K562 (cell line): Measurements from ENCODE around the gene ZNF48. TPM values are rescaled to one million over a fixed set of nuclear protein-coding genes. Genes with fewer than 3 reads are reported as not detected.

ENCODE experiments used
- BRF1 ChIP-seq: IDR thresholded peaks from 3 replicates; pipeline ENCODE4 v1.6.1; 2011; ENCODE audit warnings: borderline replicate concordance, mild to moderate bottlenecking; ENCODE audit not compliant: insufficient read length; ENCODE audit errors: extremely low read depth
- CLOCK ChIP-seq: fragments of 250-450 bp; sonication (Bioruptor Pico); IDR thresholded peaks from 2 replicates; pipeline ENCODE4 v1.4.0; 2020; ENCODE audit warnings: mild to moderate bottlenecking, moderate library complexity, borderline replicate concordance
- DACH1 ChIP-seq: fragments of 450-650 bp; IDR thresholded peaks from 2 replicates; pipeline ENCODE4 v1.6.1; 2018; ENCODE audit not compliant: partially characterized antibody
- HNRNPLL ChIP-seq: fragments of 200-400 bp; formaldehyde crosslinking; IDR thresholded peaks from 2 replicates; pipeline ENCODE4 v1.6.1; 2017; ENCODE audit warnings: low read length, low read depth, mild to moderate bottlenecking; ENCODE audit not compliant: poor library complexity, severe bottlenecking
- LEF1 ChIP-seq: fragments of 450-650 bp; IDR thresholded peaks from 2 replicates; pipeline ENCODE4 v1.6.1; 2016; ENCODE audit warnings: mild to moderate bottlenecking
- MAFG ChIP-seq: fragments of 450-650 bp; conservative IDR thresholded peaks from 2 replicates; pipeline ENCODE4 v1.6.1; 2016; ENCODE audit warnings: missing genetic modification characterization, missing compliant biosample characterization
- MBD1 ChIP-seq: fragments of 250-450 bp; sonication (Bioruptor Pico); IDR thresholded peaks from 2 replicates; pipeline ENCODE4 v1.8.0; 2022; ENCODE audit warnings: inconsistent platforms
- NFIC ChIP-seq: fragments of 450-650 bp; IDR thresholded peaks from 2 replicates; pipeline ENCODE4 v1.6.1; 2017; ENCODE audit warnings: mild to moderate bottlenecking, inconsistent platforms
- NRF1 ChIP-seq, 2 experiments: fragments of 450-650 bp; IDR thresholded peaks in 1 of 2; conservative IDR thresholded peaks in 1 of 2; 2 replicates each; pipeline ENCODE4 v1.6.1; 2014; ENCODE audit warnings: mild to moderate bottlenecking in 2 of 2
- POLR2AphosphoS5 ChIP-seq: IDR thresholded peaks from 2 replicates; pipeline ENCODE4 v1.6.1; 2011; ENCODE audit warnings: mild to moderate bottlenecking, low read depth, low read length, moderate library complexity; ENCODE audit not compliant: control insufficient read depth, insufficient read depth
- POU5F1 ChIP-seq: fragments of 150-350 bp; IDR thresholded peaks from 2 replicates; pipeline ENCODE4 v1.6.1; 2014; ENCODE audit warnings: borderline replicate concordance, low read length, low read depth, mild to moderate bottlenecking; ENCODE audit not compliant: partially characterized antibody
- RAD21 ChIP-seq, 2 experiments: fragments of 250-450 bp in 1 of 2; fragments of 450-650 bp in 1 of 2; sonication (Bioruptor Pico) in 1 of 2; formaldehyde crosslinking in 1 of 2; IDR thresholded peaks in 1 of 2; conservative IDR thresholded peaks in 1 of 2; 2 replicates each; pipeline versions ENCODE4 v1.4.0 to v1.8.0; 2020 to 2022; ENCODE audit warnings: mild to moderate bottlenecking in 2 of 2, moderate library complexity in 1 of 2
- SMAD1 ChIP-seq: fragments of 150-350 bp; IDR thresholded peaks from 2 replicates; pipeline ENCODE4 v1.6.1; 2014; ENCODE audit warnings: low read length, low read depth; ENCODE audit not compliant: partially characterized antibody
- STAT5B ChIP-seq: fragments of 250-450 bp; sonication (Bioruptor Pico); IDR thresholded peaks from 2 replicates; pipeline ENCODE4 v1.8.0; 2021; ENCODE audit warnings: mild to moderate bottlenecking, inconsistent platforms
- ZFP30 ChIP-seq: fragments of 250-450 bp; sonication (Bioruptor Pico); IDR thresholded peaks from 2 replicates; pipeline ENCODE4 v1.8.0; 2022; ENCODE audit warnings: moderate library complexity, mild to moderate bottlenecking, inconsistent platforms, borderline replicate concordance
- ZHX1 ChIP-seq: fragments of 150-350 bp; conservative IDR thresholded peaks from 2 replicates; pipeline ENCODE4 v1.6.1; 2014; ENCODE audit warnings: low read length
- ZNF133 ChIP-seq: fragments of 250-450 bp; sonication (Bioruptor Pico); IDR thresholded peaks from 2 replicates; pipeline ENCODE4 v1.4.0; 2020; ENCODE audit warnings: mild to moderate bottlenecking
- ZNF3 ChIP-seq: fragments of 250-450 bp; sonication (Bioruptor Pico); IDR thresholded peaks from 2 replicates; pipeline ENCODE4 v1.5.0; 2021; ENCODE audit warnings: mild to moderate bottlenecking, moderate library complexity
- polyA plus RNA-seq, 8 experiments: library from polyadenylated mRNA; depleted of rRNA in 4 of 8; stranded (reverse) in 5 of 8; unstranded in 3 of 8; fragments of >200 nt; fragmentation: Nextera tagmentation in 2 of 8; fragmentation: Illumina TruSeq in 1 of 8; extraction: Ambion mirVana in 2 of 8; extraction: Trizol in 1 of 8; gene quantifications; 2 replicates each; pipeline versions ENCODE4 v1.2.1 to v1.2.3, GENCODE V29; 2011 to 2014; ENCODE audit warnings: inconsistent platforms in 1 of 8, missing spikeins in 1 of 8
- total RNA-seq, 7 experiments: library from RNA; depleted of rRNA in 6 of 7; stranded (reverse); fragments of >200 nt in 6 of 7; fragmentation: Illumina TruSeq in 2 of 7; extraction: Trizol in 2 of 7; gene quantifications; 2 replicates each; pipeline versions ENCODE4 v1.2.1 to v1.2.3, GENCODE V29; 2011 to 2021; ENCODE audit warnings: low replicate concordance in 1 of 7

The ZNF48 gene
- total and polyA plus RNA-seq, 9 of the 15 experiments (the other 6 are each of a cell fraction or from before 2014, with no cell fraction given) = 0.38 to 11.6 (median 4.7) TPM

DNA sequence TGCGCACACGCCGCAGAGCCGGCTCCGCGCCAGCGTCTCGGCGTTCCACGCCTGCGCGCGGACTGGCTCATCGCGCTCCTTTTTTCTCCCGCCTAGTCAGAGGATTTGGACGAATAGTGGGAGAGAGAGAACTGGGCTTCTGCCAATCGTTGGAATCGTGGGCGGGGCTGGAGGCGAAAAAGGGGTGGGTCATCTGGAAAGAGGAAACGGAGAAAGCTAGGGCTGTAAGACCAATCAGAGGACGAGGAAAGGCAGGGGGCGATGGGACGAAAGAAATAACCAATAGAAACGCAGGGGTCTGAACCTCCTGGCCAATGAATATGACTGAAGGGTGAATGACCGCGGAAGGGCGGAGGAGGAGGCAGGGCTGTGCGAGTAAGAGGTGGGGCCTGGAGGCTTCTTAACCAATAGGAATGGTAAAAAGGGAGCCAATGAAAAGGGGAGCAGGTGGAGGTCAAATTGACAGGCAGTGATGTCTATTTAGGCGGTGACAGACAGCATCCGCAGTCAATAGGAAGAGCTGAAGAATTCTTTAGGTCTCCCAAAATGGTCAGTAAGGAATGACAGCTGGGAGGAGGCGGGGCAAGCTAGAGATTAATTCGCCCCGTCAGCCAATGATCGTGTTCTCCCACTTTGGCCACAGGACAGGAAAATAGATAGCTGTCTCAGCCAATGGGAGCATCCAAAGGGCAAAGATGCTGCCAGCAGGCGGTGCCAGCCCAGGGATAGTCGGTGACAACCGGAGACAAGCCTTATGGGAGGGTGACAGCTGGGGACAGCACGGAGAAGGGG is 24.6 kb upstream of the ZNF48 start, which contains the start of gene TBC1D10B (continued):
- TF ChIP-seq ZHX1 (no peak), POLR2AphosphoS5 (no peak), SMAD1 (no peak), HNRNPLL (peak; percentile 47), DACH1 (peak; percentile 70), ZFP30 (CRISPR knock-in tag) (no peak), BRF1 (no peak), POU5F1 (no peak), CLOCK (CRISPR knock-in tag) (no peak), LEF1 (no peak), ZNF133 (no peak), RAD21 (CRISPR knock-in tag; conservative IDR thresholded peaks at IDR 0.05 in 1 of 2, IDR thresholded peaks at IDR 0.05 in 1 of 2) (no peak), ZNF3 (CRISPR knock-in tag) (no peak), NRF1 (conservative IDR thresholded peaks at IDR 0.05 in 1 of 2, IDR thresholded peaks at IDR 0.05 in 1 of 2) (peak; percentile 96 to 97), STAT5B (CRISPR knock-in tag) (no peak), MBD1 (CRISPR knock-in tag) (no peak), NFIC (no peak; the same call in 1 of the 2 replicates), MAFG (tag) (no peak)
